ENCODE data around the gene HPCAL4.

- TF ChIP-seq, protein P1, sequence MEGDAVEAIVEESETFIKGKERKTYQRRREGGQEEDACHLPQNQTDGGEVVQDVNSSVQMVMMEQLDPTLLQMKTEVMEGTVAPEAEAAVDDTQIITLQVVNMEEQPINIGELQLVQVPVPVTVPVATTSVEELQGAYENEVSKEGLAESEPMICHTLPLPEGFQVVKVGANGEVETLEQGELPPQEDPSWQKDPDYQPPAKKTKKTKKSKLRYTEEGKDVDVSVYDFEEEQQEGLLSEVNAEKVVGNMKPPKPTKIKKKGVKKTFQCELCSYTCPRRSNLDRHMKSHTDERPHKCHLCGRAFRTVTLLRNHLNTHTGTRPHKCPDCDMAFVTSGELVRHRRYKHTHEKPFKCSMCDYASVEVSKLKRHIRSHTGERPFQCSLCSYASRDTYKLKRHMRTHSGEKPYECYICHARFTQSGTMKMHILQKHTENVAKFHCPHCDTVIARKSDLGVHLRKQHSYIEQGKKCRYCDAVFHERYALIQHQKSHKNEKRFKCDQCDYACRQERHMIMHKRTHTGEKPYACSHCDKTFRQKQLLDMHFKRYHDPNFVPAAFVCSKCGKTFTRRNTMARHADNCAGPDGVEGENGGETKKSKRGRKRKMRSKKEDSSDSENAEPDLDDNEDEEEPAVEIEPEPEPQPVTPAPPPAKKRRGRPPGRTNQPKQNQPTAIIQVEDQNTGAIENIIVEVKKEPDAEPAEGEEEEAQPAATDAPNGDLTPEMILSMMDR (IDR thresholded peaks at IDR 0.05) = no peak
- no peak for TF ChIP-seq POLR2A (IDR thresholded peaks at IDR 0.05)
These were observed 3.8 kb upstream of the HPCAL4 start for GRCh38 chr1:39695016-39695415.
